ENCODE data around the gene SGTA.

Gene SGTA

GRCh38 chr19:2785244-2785997, 2.3 kb upstream of the SGTA start, which contains the start of gene THOP1:
Gene THOP1, plus strand, starts transcription at chr19:2785503. Its CDS starts 160 bp downstream, at chr19:2785663.
- H4K20me1 ChIP-seq (ENCODE audit: insufficient read depth, low read length) = peaks cover 20% of the 10 kb centered on the region
- H3K4me1 ChIP-seq (ENCODE audit: low read length) = peaks cover 23% of the 10 kb centered on the region
- peak within 1 kb of the TSS; percentile 40 for H3K27ac ChIP-seq (ENCODE audit: low read length)
- H3K36me3 ChIP-seq (replicated peaks; ENCODE audit: low read depth, low read length) = peaks cover 30% of the 10 kb centered on the region
- H3K9ac ChIP-seq (ENCODE audit: low read length) = peak within 1 kb of the TSS; percentile 90
- TF ChIP-seq EZH2phosphoT487 (IDR thresholded peaks at IDR 0.05; ENCODE audit: low read depth) (no peak), CTCF (IDR thresholded peaks at IDR 0.05; ENCODE audit: low read depth, low read length) (no peak)
- peak within 1 kb of the TSS; percentile 74 for H3K4me2 ChIP-seq (ENCODE audit: low read length)
- peak within 1 kb of the TSS; percentile 50; the same call in 1 of the 2 replicates for H2AFZ ChIP-seq (ENCODE audit: low read depth, low read length)
- peaks cover 79% of the 10 kb centered on the region for H3K79me2 ChIP-seq (ENCODE audit: low read length)
- no peaks in the 10 kb centered on the region for H3K9me3 ChIP-seq (ENCODE audit: insufficient read depth, low read length)
- H3K27me3 ChIP-seq (ENCODE audit: low read depth, low read length) = no peaks in the 10 kb centered on the region
- peak within 1 kb of the TSS; percentile 84 for H3K4me3 ChIP-seq (ENCODE audit: low read length)

- no peaks in the 10 kb centered on the region for H3K9me3 ChIP-seq (ENCODE audit: insufficient read depth, low read length)
- peaks cover 28% of the 10 kb centered on the region for H4K20me1 ChIP-seq (ENCODE audit: insufficient read depth, low read length)
- H3K9ac ChIP-seq (ENCODE audit: low read length) = peak overlapping the region; percentile 38; the same call in 1 of the 2 replicates
- peak overlapping the region; percentile 74 for H3K4me2 ChIP-seq (ENCODE audit: low read length)
- TF ChIP-seq EZH2phosphoT487 (IDR thresholded peaks at IDR 0.05; ENCODE audit: low read depth) = no peak
- no peak for TF ChIP-seq CTCF (IDR thresholded peaks at IDR 0.05; ENCODE audit: low read depth, low read length)
- peaks cover 23% of the 10 kb centered on the region for H3K4me1 ChIP-seq (ENCODE audit: low read length)
- peak overlapping the region; percentile 47 for H3K27ac ChIP-seq (ENCODE audit: low read length)
- peaks cover 79% of the 10 kb centered on the region for H3K79me2 ChIP-seq (ENCODE audit: low read length)
- H3K36me3 ChIP-seq (replicated peaks; ENCODE audit: low read depth, low read length) = peaks cover 25% of the 10 kb centered on the region
- H3K4me3 ChIP-seq (ENCODE audit: low read length) = peak overlapping the region; percentile 86
- H3K27me3 ChIP-seq (ENCODE audit: low read depth, low read length) = no peaks in the 10 kb centered on the region
- H2AFZ ChIP-seq (ENCODE audit: low read depth, low read length) = peak overlapping the region; percentile 69
Observed at GRCh38 chr19:2783781-2784145, 690 bp upstream of the SGTA start.

- H3K36me3 ChIP-seq (replicated peaks; ENCODE audit: low read depth, low read length) = peaks cover 18% of the 10 kb centered on the region
- no peak overlapping the region for H2AFZ ChIP-seq (ENCODE audit: low read depth, low read length)
- TF ChIP-seq CTCF (IDR thresholded peaks at IDR 0.05; ENCODE audit: low read depth, low read length) = no peak
- no peak for TF ChIP-seq EZH2phosphoT487 (IDR thresholded peaks at IDR 0.05; ENCODE audit: low read depth)
- peak overlapping the region; percentile 86 for H3K4me3 ChIP-seq (ENCODE audit: low read length)
- H3K4me2 ChIP-seq (ENCODE audit: low read length) = peak overlapping the region; percentile 90
- peak overlapping the region; percentile 50 for H3K27ac ChIP-seq (ENCODE audit: low read length)
- H3K9me3 ChIP-seq (ENCODE audit: insufficient read depth, low read length) = no peaks in the 10 kb centered on the region
- peaks cover 79% of the 10 kb centered on the region for H3K79me2 ChIP-seq (ENCODE audit: low read length)
- H3K4me1 ChIP-seq (ENCODE audit: low read length) = peaks cover 23% of the 10 kb centered on the region
- peak overlapping the region; percentile 91 for H3K9ac ChIP-seq (ENCODE audit: low read length)
- no peaks in the 10 kb centered on the region for H3K27me3 ChIP-seq (ENCODE audit: low read depth, low read length)
- peaks cover 28% of the 10 kb centered on the region for H4K20me1 ChIP-seq (ENCODE audit: insufficient read depth, low read length)
Observed at GRCh38 chr19:2782329-2782935, 641 bp downstream of the SGTA start.

DNA sequence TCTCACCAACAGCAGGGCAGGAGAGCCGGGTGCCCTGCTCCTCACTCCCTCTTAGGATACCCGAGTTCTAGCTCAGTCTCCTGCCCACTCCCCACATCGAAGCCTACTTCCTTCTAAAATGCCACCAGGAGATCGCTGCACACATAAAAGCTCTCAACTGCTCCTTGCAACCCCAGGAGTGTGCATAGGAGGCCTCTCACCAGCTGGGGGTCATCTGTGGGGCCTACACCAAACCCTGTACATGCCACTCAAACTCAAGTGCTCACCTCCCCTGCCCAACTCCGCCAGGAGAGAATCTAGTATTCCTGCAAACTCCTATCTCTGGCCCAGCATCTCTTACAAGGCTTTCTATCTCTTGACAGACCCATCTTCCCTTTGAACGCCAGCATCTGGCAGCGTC, 2.8 kb downstream of the SGTA start:
- TF ChIP-seq CTCF (IDR thresholded peaks at IDR 0.05; ENCODE audit: low read depth, low read length) (no peak), EZH2phosphoT487 (IDR thresholded peaks at IDR 0.05; ENCODE audit: low read depth) (no peak)
- H3K36me3 ChIP-seq (replicated peaks; ENCODE audit: low read depth, low read length) = peaks cover 21% of the 10 kb centered on the region
- no peak overlapping the region for H3K9ac ChIP-seq (ENCODE audit: low read length)
- no peak overlapping the region for H3K27ac ChIP-seq (ENCODE audit: low read length)
- H2AFZ ChIP-seq (ENCODE audit: low read depth, low read length) = no peak overlapping the region
- H4K20me1 ChIP-seq (ENCODE audit: insufficient read depth, low read length) = peaks cover 43% of the 10 kb centered on the region
- H3K9me3 ChIP-seq (ENCODE audit: insufficient read depth, low read length) = no peaks in the 10 kb centered on the region
- H3K4me2 ChIP-seq (ENCODE audit: low read length) = no peak overlapping the region
- peaks cover 20% of the 10 kb centered on the region for H3K4me1 ChIP-seq (ENCODE audit: low read length)
- peaks cover 79% of the 10 kb centered on the region for H3K79me2 ChIP-seq (ENCODE audit: low read length)
- H3K27me3 ChIP-seq (ENCODE audit: low read depth, low read length) = no peaks in the 10 kb centered on the region
- H3K4me3 ChIP-seq (ENCODE audit: low read length) = no peak overlapping the region
